Left lobe of liver (tissue), 2 donors: ENCODE results near the gene PLEKHG3. TPM values are rescaled to one million over a fixed set of nuclear protein-coding genes. Genes with fewer than 3 reads are reported as not detected.
A peak's percentile ranks its signal among the peaks of the same experiment; 100 is the strongest.

Experiments used
- ATAC-seq: fragments of 200-7000 bp; cut with Tn5 transposase; one replicate; pipeline ENCODE4 v1.9.1; 2020; ENCODE audit warnings: mild to moderate bottlenecking, moderate library complexity
- DNase-seq: peaks from one replicate; pipeline ENCODE4 v3.0.0-alpha.2; 2020; ENCODE audit warnings: low spot score
- total RNA-seq: library from RNA; stranded (reverse); gene quantifications from one replicate; pipeline ENCODE4 v1.2.1, GENCODE V29; 2021
- donor health status: DM: no; HTN: no; CAD: no; lungs with moderate emphysema.
- donor health status: DM: no; HTN: yes; CAD: no.

The PLEKHG3 gene
- total RNA-seq, 1 donor from 2014 or later = 32.8 TPM

GRCh38 chr14:64725261-64725815 lies 21.1 kb downstream of the PLEKHG3 start:
- ATAC-seq (no peak), DNase-seq (no peak)

DNA sequence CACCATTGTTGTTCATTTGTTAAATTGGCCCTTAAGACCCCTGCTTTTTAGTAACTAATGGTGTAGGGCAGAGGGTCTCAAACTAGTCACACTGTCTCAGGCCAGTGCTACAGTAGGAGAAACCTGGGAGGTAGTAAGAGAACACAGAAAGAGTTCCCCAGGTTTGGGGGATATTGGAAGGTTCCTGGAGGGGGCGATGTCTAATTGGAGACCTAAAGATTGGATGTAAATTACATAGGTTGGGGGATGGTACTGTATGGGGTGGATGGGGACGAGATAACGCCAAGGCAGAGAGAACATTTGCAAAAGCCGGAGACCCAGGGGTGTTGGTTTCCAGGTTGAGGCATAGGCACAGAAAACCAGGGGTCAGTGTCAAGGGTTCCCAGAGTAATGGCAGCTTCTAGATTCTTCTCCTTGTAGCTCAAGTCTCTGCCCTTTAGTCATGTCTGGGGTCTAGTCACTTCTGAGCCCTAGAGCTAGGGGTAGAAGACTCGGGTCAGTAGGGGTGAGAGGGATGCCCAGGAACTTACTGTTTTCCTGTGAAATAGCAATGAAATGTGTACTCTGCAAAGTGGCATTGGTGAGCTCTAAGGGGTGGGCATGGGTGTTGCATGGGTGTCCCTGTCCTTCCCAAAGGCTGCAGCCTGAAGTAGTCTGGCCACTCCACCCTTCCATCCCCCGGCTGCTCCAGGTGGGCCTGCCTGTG lies 21.8 kb downstream of the PLEKHG3 start:
- DNase-seq (no peak), ATAC-seq (no peak)

DNA sequence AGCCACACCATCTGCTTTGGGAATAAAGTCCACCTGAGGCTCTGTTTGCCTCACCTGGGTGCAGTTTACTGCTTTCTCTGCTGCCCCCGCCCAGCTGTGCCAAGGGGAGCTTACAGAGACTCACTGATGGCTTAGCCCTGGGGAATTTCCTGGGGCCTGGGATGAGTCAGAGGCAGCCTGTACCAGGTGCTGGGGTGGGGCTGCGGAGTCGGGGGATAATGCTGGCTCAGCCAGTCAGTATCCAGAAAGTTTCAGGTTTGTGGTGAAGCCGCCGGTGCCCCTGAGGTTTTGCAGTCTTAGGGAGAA lies 22.3 kb downstream of the PLEKHG3 start:
- ATAC-seq (peak; percentile 14), DNase-seq (no peak)

DNA sequence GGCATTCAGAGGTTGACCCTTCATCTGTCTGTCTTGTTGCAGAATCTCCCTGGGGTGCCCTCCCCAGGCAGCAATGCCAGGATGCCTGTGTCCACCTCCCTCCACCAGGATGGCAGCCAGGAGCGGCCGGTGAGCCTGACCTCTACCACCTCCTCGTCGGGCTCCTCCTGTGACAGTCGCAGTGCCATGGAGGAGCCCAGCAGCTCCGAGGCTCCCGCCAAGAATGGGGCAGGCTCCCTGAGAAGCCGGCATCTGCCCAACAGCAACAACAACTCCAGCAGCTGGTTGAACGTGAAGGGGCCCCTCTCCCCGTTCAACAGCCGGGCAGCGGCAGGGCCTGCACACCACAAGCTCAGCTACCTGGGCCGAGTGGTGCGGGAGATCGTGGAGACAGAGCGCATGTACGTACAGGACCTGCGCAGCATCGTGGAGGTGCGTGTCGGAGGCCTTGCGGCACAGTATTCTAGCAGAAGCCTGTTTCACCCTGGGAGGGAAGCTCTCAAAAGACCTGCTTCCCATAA lies 23.4 kb downstream of the PLEKHG3 start:
- DNase-seq (no peak), ATAC-seq (no peak)

GRCh38 chr14:64728106-64728505 lies 23.9 kb downstream of the PLEKHG3 start:
- DNase-seq (no peak), ATAC-seq (no peak)

DNA sequence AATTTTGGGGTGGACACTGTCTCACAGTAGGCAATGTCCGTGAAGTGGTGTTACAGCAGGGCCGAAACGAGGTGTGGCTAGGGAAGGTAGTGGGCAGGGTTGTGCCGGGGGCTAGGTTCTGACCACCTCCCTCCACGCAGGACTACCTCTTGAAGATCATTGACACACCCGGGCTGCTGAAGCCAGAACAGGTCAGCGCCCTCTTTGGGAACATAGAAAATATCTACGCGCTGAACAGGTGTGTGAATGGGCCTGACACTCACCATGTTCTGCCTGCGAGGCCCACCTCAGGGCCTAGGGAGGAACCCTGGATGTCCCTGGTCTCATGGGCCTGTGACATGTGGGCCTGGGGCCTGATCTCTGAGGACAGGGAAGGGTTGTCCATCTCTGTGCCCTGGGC lies 24.6 kb downstream of the PLEKHG3 start:
- no peak for DNase-seq

GRCh38 chr14:64729386-64730060 lies 25.3 kb downstream of the PLEKHG3 start:
- ATAC-seq = no peak
- no peak for DNase-seq

More for the DNA sequence above, 24.6 kb downstream of the PLEKHG3 start:
- no peak for ATAC-seq

DNA sequence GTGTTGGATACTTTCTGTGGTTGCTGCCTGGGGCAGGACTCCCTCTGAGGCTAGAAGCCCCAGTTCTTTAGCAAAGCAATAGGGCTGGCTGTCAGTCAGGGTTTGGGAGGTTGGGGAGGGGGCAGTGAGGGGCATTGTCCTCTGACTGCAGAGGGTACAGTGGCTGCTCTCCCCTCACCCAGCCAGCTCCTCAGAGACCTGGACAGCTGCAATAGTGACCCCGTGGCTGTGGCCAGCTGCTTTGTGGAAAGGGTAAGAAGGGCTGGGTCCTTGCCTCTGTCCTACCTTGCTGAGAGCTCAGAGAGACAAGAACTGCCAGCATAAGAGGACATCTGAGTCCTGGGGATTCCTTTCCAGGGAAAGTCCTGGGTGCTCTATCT lies 25.8 kb downstream of the PLEKHG3 start:
- no peak for DNase-seq
- no peak for ATAC-seq

DNA sequence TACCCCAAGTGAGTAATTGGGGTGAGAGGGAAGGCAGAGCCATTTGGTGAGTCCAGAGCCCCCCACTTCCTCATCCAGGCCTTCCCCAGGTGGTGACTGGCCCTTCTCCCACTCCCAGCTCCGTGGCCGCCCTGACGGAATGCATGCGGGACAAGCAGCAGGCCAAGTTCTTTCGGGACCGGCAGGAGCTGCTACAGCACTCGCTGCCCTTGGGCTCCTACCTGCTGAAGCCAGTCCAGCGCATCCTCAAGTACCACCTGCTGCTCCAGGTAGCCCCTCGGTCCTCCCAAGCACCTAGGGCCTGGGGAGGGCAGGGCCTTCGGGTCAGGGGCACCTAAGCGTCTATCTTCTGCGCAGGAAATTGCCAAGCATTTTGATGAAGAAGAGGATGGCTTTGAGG lies 26.5 kb downstream of the PLEKHG3 start:
- DNase-seq (no peak), ATAC-seq (no peak)

GRCh38 chr14:64731141-64731581 lies 26.9 kb downstream of the PLEKHG3 start:
- no peak for DNase-seq
- no peak for ATAC-seq

DNA sequence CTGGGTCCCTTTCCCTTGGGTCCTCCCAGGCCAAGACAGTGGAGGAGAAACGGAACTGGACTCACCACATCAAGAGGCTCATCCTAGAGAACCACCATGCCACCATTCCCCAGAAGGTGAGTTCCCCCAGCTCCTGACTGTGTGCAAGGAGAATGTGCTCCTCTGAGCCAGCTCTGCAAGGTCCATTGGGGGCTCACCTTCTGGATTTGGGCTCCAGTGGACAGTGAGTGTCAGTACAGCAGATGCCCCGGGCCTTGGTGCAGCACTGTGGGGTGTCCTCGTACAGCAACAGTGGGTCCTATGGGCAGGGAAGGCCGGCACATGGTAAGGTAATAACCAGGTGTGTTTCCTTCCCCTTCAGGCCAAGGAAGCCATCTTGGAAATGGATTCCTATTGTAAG lies 27.8 kb downstream of the PLEKHG3 start:
- ATAC-seq (no peak), DNase-seq (no peak)

DNA sequence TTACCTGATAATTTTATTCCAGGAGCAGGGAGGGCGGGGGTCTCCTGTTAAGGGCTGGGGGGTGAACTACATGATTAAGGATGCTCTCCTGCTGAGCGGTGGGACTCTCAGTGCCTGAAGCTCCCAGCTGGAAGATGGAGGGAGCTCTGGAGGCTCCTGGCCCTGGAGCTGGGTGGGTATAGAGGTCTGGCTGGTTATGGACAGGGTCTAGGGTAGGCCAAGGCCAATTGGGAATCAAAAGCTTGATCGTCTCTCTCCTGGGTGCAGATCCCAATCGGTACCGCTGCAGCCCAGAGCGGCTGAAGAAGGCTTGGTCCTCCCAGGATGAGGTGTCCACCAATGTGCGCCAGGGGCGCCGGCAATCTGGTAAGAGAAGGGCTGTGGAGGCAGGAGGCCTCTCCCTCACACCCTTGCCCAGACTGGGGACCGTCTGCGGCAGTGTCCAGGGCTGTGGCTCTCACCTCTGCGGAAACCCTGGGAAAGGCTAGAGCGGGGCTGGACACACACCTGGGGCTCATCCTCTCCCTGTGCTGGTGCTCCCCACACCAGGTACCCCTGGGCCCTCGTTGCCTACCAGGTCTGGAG lies 28.4 kb downstream of the PLEKHG3 start:
- ATAC-seq = no peak

GRCh38 chr14:64733321-64733720 lies 29.1 kb downstream of the PLEKHG3 start:
- ATAC-seq = no peak
- DNase-seq = no peak

More for the DNA sequence above, 28.4 kb downstream of the PLEKHG3 start:
- DNase-seq = no peak

DNA sequence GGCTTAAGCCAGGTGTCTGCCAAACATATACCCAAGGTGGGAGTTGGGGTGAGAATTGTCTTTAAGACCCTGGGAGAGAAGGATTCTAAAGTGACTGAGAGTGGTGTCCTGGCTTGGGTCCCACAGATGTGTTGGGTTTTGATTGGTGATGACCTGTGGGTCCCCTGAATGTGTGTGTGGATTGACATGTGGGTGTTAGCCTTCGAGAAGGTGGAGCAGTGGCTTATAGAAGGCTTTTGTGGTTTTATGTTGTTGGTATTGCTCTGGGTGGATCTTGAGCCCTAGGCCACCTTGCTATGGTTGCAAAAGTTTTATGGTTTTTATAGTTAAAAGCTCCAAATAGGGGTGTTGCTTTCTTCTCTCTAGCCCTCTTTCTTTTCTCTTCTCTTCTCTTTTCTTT lies 29.7 kb downstream of the PLEKHG3 start:
- ATAC-seq = no peak
- DNase-seq = no peak

- DNase-seq (no peak), ATAC-seq (no peak)
These were observed 30.8 kb downstream of the PLEKHG3 start for GRCh38 chr14:64734990-64735389.

DNA sequence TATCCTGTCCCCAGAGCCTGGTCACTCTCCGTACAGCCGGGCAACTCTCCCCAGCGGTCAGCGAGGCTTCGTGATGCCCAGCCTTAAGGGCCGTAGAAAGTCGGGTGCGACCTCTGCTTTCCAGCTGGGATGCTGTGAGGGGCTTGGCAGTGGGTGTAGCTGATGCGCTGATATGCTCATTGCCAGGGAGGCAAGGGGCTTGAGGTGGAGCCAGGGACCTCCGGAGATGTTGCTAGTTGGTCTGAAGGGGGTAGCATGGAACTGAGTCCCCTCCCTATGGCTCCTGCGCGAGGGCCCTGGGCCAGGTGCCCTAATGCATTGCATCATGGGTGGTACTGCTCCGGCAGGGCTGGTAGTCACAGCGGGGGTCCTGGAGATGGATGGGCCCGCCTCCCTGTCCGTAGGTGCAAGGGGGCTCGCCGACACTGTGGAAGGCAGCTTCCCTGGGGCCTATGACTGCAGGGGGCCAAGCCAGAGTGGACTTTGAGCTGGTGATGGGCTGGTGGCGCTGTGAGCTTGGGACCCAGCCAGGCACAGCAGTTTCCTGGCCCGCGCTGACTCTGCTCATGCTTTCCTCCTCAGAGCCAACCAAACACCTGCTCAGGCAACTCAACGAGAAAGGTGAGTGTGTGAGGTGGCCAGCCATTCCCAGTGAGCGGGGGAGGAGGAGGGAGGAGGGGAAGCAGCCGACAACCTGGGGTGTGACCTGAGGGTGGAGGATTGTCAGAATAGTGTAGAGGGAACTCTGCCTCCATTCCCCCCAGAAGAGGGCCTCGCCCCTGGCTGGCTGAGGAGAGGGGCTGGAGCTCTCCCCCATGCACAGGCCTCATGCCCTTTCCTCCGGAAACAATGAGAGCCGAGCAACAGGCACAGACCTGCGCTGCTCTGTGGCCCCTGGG lies 32.3 kb downstream of the PLEKHG3 start:
- DNase-seq (peak; percentile 71), ATAC-seq (peak; percentile 89)

DNA sequence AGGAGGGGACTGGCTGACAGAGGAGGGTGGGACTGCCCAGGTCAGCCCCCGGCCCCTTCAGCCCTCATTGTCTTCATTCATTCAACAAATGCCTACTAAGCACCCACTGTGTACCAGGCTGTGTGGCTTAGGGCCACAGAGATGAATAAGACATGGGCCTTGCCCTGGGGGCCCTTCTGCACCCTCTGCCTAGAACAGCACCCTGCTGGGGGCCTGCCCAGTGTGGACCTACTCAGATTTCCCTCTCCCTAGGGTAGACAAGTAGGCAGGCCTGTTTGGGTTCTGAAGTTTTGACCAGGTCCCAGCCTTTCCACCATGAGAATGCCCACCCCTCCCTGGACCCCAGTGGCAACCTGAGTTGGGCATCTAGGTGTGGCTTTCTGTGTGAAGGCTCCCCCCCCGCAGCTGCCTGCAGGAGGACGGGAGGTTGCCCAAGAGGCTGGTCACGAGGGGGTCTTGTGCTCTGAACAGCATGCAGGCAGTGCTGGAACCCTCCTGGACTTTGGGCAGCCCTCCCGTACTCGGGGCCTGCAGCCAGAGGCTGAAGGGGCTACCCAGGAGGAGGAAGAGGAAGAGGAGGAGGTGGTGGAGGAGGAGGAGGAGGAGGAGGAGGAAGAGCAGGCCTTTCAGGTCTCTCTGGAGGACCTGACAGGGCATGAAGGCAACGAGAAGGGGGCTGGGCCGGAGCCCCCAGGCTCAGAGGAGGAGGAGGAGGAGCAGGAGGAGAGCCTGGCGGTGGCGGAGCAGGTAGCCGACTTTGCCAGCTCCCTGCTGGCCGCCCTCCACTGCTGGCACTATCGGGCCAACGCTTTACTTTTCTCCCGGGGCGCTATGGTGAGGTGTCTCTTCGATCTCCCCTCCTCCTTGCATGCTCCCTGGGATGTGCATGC lies 33.4 kb downstream of the PLEKHG3 start:
- ATAC-seq (no peak), DNase-seq (no peak)

GRCh38 chr14:64738281-64738804 lies 34.1 kb downstream of the PLEKHG3 start:
- DNase-seq = no peak
- no peak for ATAC-seq

DNA sequence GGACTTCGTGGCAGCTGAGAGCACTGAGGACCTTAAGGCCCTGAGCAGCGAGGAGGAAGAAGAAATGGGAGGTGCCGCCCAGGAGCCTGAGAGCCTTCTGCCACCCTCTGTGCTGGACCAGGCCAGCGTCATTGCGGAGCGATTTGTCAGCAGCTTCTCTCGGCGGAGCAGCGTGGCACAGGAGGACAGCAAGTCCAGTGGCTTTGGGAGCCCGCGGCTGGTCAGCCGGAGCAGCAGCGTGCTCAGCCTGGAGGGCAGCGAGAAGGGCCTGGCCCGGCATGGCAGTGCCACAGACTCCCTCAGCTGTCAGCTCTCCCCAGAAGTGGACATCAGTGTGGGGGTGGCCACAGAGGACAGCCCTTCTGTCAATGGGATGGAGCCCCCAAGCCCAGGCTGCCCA lies 37.0 kb downstream of the PLEKHG3 start:
- ATAC-seq = no peak
- DNase-seq = no peak

DNA sequence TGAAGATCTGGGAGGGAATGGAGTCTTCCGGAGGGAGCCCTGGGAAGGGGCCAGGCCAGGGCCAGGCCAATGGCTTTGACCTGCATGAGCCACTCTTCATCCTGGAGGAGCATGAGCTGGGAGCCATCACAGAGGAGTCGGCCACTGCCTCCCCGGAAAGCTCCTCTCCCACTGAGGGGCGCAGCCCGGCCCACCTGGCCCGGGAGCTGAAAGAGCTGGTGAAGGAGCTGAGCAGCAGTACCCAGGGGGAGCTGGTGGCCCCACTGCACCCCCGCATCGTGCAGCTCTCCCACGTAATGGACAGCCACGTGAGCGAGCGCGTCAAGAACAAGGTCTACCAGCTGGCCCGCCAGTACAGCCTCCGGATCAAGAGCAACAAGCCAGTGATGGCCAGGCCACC lies 37.7 kb downstream of the PLEKHG3 start:
- DNase-seq (no peak), ATAC-seq (no peak)
